ENCODE results near the gene F2R. TPM values are rescaled to one million over a fixed set of nuclear protein-coding genes. Genes with fewer than 3 reads are reported as not detected.

F2R gene
- total and polyA plus RNA-seq, 2 of the 8 experiments (the other 6 are each of a cell fraction or from before 2014, with no cell fraction given): 23.8 to 29.1 TPM

GRCh38 chr5:76693141-76693540 lies 22.8 kb upstream of the F2R start (continued):
- TF ChIP-seq, protein P1, sequence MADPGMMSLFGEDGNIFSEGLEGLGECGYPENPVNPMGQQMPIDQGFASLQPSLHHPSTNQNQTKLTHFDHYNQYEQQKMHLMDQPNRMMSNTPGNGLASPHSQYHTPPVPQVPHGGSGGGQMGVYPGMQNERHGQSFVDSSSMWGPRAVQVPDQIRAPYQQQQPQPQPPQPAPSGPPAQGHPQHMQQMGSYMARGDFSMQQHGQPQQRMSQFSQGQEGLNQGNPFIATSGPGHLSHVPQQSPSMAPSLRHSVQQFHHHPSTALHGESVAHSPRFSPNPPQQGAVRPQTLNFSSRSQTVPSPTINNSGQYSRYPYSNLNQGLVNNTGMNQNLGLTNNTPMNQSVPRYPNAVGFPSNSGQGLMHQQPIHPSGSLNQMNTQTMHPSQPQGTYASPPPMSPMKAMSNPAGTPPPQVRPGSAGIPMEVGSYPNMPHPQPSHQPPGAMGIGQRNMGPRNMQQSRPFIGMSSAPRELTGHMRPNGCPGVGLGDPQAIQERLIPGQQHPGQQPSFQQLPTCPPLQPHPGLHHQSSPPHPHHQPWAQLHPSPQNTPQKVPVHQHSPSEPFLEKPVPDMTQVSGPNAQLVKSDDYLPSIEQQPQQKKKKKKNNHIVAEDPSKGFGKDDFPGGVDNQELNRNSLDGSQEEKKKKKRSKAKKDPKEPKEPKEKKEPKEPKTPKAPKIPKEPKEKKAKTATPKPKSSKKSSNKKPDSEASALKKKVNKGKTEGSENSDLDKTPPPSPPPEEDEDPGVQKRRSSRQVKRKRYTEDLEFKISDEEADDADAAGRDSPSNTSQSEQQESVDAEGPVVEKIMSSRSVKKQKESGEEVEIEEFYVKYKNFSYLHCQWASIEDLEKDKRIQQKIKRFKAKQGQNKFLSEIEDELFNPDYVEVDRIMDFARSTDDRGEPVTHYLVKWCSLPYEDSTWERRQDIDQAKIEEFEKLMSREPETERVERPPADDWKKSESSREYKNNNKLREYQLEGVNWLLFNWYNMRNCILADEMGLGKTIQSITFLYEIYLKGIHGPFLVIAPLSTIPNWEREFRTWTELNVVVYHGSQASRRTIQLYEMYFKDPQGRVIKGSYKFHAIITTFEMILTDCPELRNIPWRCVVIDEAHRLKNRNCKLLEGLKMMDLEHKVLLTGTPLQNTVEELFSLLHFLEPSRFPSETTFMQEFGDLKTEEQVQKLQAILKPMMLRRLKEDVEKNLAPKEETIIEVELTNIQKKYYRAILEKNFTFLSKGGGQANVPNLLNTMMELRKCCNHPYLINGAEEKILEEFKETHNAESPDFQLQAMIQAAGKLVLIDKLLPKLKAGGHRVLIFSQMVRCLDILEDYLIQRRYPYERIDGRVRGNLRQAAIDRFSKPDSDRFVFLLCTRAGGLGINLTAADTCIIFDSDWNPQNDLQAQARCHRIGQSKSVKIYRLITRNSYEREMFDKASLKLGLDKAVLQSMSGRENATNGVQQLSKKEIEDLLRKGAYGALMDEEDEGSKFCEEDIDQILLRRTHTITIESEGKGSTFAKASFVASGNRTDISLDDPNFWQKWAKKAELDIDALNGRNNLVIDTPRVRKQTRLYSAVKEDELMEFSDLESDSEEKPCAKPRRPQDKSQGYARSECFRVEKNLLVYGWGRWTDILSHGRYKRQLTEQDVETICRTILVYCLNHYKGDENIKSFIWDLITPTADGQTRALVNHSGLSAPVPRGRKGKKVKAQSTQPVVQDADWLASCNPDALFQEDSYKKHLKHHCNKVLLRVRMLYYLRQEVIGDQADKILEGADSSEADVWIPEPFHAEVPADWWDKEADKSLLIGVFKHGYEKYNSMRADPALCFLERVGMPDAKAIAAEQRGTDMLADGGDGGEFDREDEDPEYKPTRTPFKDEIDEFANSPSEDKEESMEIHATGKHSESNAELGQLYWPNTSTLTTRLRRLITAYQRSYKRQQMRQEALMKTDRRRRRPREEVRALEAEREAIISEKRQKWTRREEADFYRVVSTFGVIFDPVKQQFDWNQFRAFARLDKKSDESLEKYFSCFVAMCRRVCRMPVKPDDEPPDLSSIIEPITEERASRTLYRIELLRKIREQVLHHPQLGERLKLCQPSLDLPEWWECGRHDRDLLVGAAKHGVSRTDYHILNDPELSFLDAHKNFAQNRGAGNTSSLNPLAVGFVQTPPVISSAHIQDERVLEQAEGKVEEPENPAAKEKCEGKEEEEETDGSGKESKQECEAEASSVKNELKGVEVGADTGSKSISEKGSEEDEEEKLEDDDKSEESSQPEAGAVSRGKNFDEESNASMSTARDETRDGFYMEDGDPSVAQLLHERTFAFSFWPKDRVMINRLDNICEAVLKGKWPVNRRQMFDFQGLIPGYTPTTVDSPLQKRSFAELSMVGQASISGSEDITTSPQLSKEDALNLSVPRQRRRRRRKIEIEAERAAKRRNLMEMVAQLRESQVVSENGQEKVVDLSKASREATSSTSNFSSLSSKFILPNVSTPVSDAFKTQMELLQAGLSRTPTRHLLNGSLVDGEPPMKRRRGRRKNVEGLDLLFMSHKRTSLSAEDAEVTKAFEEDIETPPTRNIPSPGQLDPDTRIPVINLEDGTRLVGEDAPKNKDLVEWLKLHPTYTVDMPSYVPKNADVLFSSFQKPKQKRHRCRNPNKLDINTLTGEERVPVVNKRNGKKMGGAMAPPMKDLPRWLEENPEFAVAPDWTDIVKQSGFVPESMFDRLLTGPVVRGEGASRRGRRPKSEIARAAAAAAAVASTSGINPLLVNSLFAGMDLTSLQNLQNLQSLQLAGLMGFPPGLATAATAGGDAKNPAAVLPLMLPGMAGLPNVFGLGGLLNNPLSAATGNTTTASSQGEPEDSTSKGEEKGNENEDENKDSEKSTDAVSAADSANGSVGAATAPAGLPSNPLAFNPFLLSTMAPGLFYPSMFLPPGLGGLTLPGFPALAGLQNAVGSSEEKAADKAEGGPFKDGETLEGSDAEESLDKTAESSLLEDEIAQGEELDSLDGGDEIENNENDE (IDR thresholded peaks at IDR 0.05; ENCODE audit: insufficient replicate concordance, low read length): no peak
- no peak for TF ChIP-seq NRF1 (IDR thresholded peaks at IDR 0.05; ENCODE audit: low read depth, low read length)
- no peak for TF ChIP-seq MAX (IDR thresholded peaks at IDR 0.05)
- no peak for TF ChIP-seq FOSL1 (IDR thresholded peaks at IDR 0.05; ENCODE audit: insufficient read depth, low read depth, low read length)
- TF ChIP-seq SRF (IDR thresholded peaks at IDR 0.05; ENCODE audit: low read depth, low read length): no peak
- no peak for TF ChIP-seq CHD2 (IDR thresholded peaks at IDR 0.05; ENCODE audit: low read length)
- TF ChIP-seq HDAC2 (IDR thresholded peaks at IDR 0.05; ENCODE audit: borderline replicate concordance in 1 of 2, low read depth in 2 of 2, low read length in 2 of 2): no peak
- no peak for TF ChIP-seq CREB1 (IDR thresholded peaks at IDR 0.05)
- TF ChIP-seq JUN (IDR thresholded peaks at IDR 0.05; ENCODE audit: low read depth, low read length): no peak
- no peak for TF ChIP-seq SIN3A (conservative IDR thresholded peaks at IDR 0.05 in 1 of 2, IDR thresholded peaks at IDR 0.05 in 1 of 2; ENCODE audit: low read depth in 1 of 2, low read length in 2 of 2)
- TF ChIP-seq POU5F1 (IDR thresholded peaks at IDR 0.05; ENCODE audit: low read depth, low read length): no peak
- TF ChIP-seq GABPA (IDR thresholded peaks at IDR 0.05; ENCODE audit: borderline replicate concordance, insufficient read depth, low read length): no peak

Data from H1 (cell line).